SK-N-SH (cell line): ENCODE data around the gene KRTAP12-2. TPM values are rescaled to one million over a fixed set of nuclear protein-coding genes. Genes with fewer than 3 reads are reported as not detected.

Experiments
- CTCF ChIA-PET: fragments of 300-600, 350-600 bp; formaldehyde crosslinking; extraction: SDS; loops from one replicate; lab custom pipeline; 2021; lab: Yijun Ruan, JAX
- POLR2A ChIA-PET: fragments of 350-600 bp; sonication (Branson Sonifier 250); formaldehyde crosslinking; extraction: SDS; loops from one replicate; lab custom pipeline; 2020; ENCODE audit warnings: antibody characterized with exemption, inconsistent platforms; lab: Yijun Ruan, JAX
- DNase-seq: peaks from one replicate; pipeline ENCODE4 v3.0.0; 2012
- H2AFZ ChIP-seq: fragments of 200-600 bp; sonication (generic); 2 replicates; pipeline ENCODE4 v1.8.1; 2016; ENCODE audit warnings: antibody characterized with exemption, mild to moderate bottlenecking, low read depth
- H3F3A ChIP-seq: fragments of 200-600 bp; sonication (generic); replicated peaks from 2 replicates; pipeline ENCODE3; 2016; ENCODE audit warnings: antibody characterized with exemption, mild to moderate bottlenecking; ENCODE audit not compliant: insufficient read depth
- H3K27ac ChIP-seq, 2 experiments: fragments of 200-500 bp in 1 of 2; fragments of 200-600 bp in 1 of 2; sonication (Bioruptor generic) in 1 of 2; sonication (generic), shearing (Covaris generic) in 1 of 2; 2 replicates each; pipeline versions ENCODE4 v1.5.1 to v1.6.1; 2014 to 2016; ENCODE audit warnings: low read depth in 2 of 2, inconsistent platforms in 1 of 2, low read length in 1 of 2, mild to moderate bottlenecking in 1 of 2, mixed read lengths in 1 of 2
- H3K27me3 ChIP-seq: fragments of 200-600 bp; sonication (generic), shearing (Covaris generic); 2 replicates; pipeline ENCODE4 v1.6.1; 2016; ENCODE audit warnings: mixed run types; ENCODE audit not compliant: insufficient read depth
- H3K36me3 ChIP-seq, 2 experiments: fragments of 200-500 bp in 1 of 2; fragments of 200-600 bp in 1 of 2; sonication (Bioruptor generic) in 1 of 2; sonication (generic) in 1 of 2; replicated peaks in 1 of 2; 2 replicates each; pipeline versions ENCODE3 to v1.5.1; 2014 to 2016; ENCODE audit warnings: low read length in 1 of 2, mild to moderate bottlenecking in 1 of 2; ENCODE audit not compliant: insufficient read depth in 2 of 2, control insufficient read depth in 1 of 2
- H3K4me1 ChIP-seq, 2 experiments: fragments of 200-500 bp in 1 of 2; fragments of 200-600 bp in 1 of 2; sonication (Bioruptor generic) in 1 of 2; sonication (generic), shearing (Covaris generic) in 1 of 2; 2 replicates each; pipeline versions ENCODE4 v1.5.1 to v1.6.1; 2014 to 2016; ENCODE audit warnings: low read depth in 1 of 2, low read length in 1 of 2, mixed run types in 1 of 2; ENCODE audit not compliant: insufficient read depth in 2 of 2, control insufficient read depth in 1 of 2
- H3K4me2 ChIP-seq: fragments of 200-600 bp; sonication (generic), shearing (Covaris generic); 2 replicates; pipeline ENCODE4 v1.6.1; 2017; ENCODE audit warnings: mixed run types
- H3K4me3 ChIP-seq, 2 experiments: fragments of 200-500 bp in 1 of 2; fragments of 200-600 bp in 1 of 2; sonication (Bioruptor generic) in 1 of 2; sonication (generic), shearing (Covaris generic) in 1 of 2; 2 replicates each; pipeline versions ENCODE4 v1.5.1 to v1.8.1; 2014 to 2016; ENCODE audit warnings: low read depth in 2 of 2, inconsistent platforms in 1 of 2, low read length in 1 of 2, mild to moderate bottlenecking in 1 of 2, mixed read lengths in 1 of 2, moderate library complexity in 1 of 2
- H3K79me2 ChIP-seq: fragments of 200-600 bp; sonication (generic); 2 replicates; pipeline ENCODE4 v1.8.1; 2017; ENCODE audit warnings: mild to moderate bottlenecking; ENCODE audit not compliant: insufficient read depth
- H3K9ac ChIP-seq: fragments of 200-600 bp; sonication (generic); 2 replicates; pipeline ENCODE4 v1.6.1; 2017; ENCODE audit warnings: mixed run types
- H3K9me2 ChIP-seq: fragments of 200-600 bp; sonication (generic); 2 replicates; pipeline ENCODE4 v1.6.1; 2017; ENCODE audit warnings: mixed run types
- H3K9me3 ChIP-seq: fragments of 200-600 bp; sonication (generic); 2 replicates; pipeline ENCODE4 v1.6.1; 2017; ENCODE audit warnings: mixed run types, mild to moderate bottlenecking, moderate library complexity
- H4K20me1 ChIP-seq: fragments of 200-600 bp; sonication (generic); 2 replicates; pipeline ENCODE4 v1.6.1; 2017; ENCODE audit warnings: mild to moderate bottlenecking, mixed run types; ENCODE audit not compliant: insufficient read depth
- EP300 ChIP-seq, 2 experiments: IDR thresholded peaks; 2 replicates each; pipeline versions ENCODE4 v1.4.0 to v1.6.1; 2012; ENCODE audit warnings: borderline replicate concordance in 1 of 2, low read depth in 1 of 2, low read length in 1 of 2
- FOXM1 ChIP-seq: IDR thresholded peaks from 2 replicates; pipeline ENCODE4 v1.4.0; 2012; ENCODE audit warnings: low read depth, mild to moderate bottlenecking
- JUND ChIP-seq: IDR thresholded peaks from 2 replicates; pipeline ENCODE4 v1.4.0; 2012
- MEF2A ChIP-seq: IDR thresholded peaks from 2 replicates; pipeline ENCODE4 v1.4.0; 2012; ENCODE audit warnings: low read depth, borderline replicate concordance
- MXI1 ChIP-seq: IDR thresholded peaks from 2 replicates; pipeline ENCODE4 v1.6.1; 2012; ENCODE audit warnings: mild to moderate bottlenecking, low read depth, low read length, improper control_type of control experiment
- NFIC ChIP-seq: IDR thresholded peaks from 2 replicates; pipeline ENCODE4 v1.4.0; 2012; ENCODE audit warnings: borderline replicate concordance
- RCOR1 ChIP-seq: fragments of 150-350 bp; IDR thresholded peaks from 2 replicates; pipeline ENCODE4 v1.6.1; 2017; ENCODE audit warnings: antibody characterized with exemption, low read length
- RFX5 ChIP-seq: IDR thresholded peaks from 2 replicates; pipeline ENCODE4 v1.6.1; 2012; ENCODE audit warnings: mild to moderate bottlenecking, improper control_type of control experiment, low read length
- RXRA ChIP-seq: IDR thresholded peaks from 2 replicates; pipeline ENCODE4 v1.4.0; 2012; ENCODE audit warnings: low read depth, mild to moderate bottlenecking, borderline replicate concordance
- YY1 ChIP-seq: IDR thresholded peaks from 2 replicates; pipeline ENCODE4 v1.4.0; 2012; ENCODE audit warnings: low read depth, mild to moderate bottlenecking
- WGBS: methylation state at CpG from one replicate; pipeline ENCODE4 v1.1.6; 2017; ENCODE audit warnings: low lambda C conversion rate; 5-methylcytosine and 5-hydroxymethylcytosine counted together
- polyA plus RNA-seq, 3 experiments: library from polyadenylated mRNA; depleted of rRNA; stranded (reverse); fragments of >200 nt; gene quantifications; 2 replicates each; pipeline ENCODE4 v1.2.3, GENCODE V29; 2012
- TF ChIP-seq, protein P1 (sequence below): IDR thresholded peaks from 2 replicates; pipeline ENCODE4 v1.4.0; 2012; ENCODE audit warnings: low read depth
- TF ChIP-seq, protein P2 (sequence below): IDR thresholded peaks from 2 replicates; pipeline ENCODE4; 2012
- TF ChIP-seq, protein P3 (sequence below): fragments of 150-350 bp; IDR thresholded peaks from 2 replicates; pipeline ENCODE4 v1.6.1; 2016; ENCODE audit warnings: mild to moderate bottlenecking, low read depth, low read length

Gene KRTAP12-2
- polyA plus RNA-seq, 1 of the 3 experiments (the other 2 are of a cell fraction), result not detected

DNA sequence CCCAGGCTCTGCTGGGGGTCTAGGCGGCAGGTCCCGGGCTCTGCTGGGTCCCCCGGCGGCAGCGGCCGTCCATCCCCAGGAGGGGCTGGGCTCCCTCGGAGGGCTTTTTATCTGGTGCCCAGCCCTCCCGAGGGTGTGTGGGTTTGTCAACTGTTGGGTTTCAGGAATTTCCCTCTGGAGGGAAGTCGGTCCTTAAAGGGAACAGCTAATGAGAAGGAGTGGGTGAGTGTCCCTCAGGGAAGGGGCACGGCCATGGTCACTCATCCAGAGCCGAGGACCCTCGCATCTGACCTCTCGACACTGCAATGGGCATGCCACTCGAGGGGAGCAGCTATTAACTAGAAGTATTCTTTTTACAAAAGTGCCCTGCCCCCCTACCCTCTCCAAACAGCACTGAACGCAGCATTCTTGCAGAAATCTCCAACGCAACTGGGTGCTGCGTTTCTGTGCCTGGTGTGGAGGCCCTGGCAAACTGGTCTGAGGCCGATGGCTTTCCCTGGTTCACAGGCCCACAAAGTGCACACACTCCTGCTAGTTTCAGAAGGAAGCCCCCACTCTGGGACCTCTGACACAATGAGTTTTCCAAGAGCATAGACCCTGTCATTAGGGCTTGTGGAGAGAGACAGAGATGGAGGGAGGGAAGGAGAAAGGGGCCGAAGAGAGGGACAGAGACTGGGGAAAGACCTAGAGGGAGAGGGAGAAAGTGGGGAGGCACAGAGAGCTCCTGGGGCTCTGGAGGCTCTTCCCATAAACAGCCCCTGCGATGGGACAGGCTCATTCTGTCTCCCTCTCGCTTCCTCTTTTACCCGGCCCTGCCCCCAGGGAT lies 45.7 kb upstream of the KRTAP12-2 start:
- no peak overlapping the region for H2AFZ ChIP-seq
- no peaks in the 10 kb centered on the region for H3K9me2 ChIP-seq
- H3K9me3 ChIP-seq, result no peaks in the 10 kb centered on the region
- no peak overlapping the region for H3K4me2 ChIP-seq
- no peak for TF ChIP-seq FOXM1
- no peak for TF ChIP-seq RCOR1
- TF ChIP-seq, protein P1, sequence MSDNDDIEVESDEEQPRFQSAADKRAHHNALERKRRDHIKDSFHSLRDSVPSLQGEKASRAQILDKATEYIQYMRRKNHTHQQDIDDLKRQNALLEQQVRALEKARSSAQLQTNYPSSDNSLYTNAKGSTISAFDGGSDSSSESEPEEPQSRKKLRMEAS, result no peak
- no peak for TF ChIP-seq MEF2A
- TF ChIP-seq EP300 (IDR thresholded peaks at IDR 0.05; ENCODE audit: borderline replicate concordance in 1 of 2, low read depth in 1 of 2, low read length in 1 of 2), result no peak
- TF ChIP-seq YY1, result no peak
- TF ChIP-seq, protein P2, sequence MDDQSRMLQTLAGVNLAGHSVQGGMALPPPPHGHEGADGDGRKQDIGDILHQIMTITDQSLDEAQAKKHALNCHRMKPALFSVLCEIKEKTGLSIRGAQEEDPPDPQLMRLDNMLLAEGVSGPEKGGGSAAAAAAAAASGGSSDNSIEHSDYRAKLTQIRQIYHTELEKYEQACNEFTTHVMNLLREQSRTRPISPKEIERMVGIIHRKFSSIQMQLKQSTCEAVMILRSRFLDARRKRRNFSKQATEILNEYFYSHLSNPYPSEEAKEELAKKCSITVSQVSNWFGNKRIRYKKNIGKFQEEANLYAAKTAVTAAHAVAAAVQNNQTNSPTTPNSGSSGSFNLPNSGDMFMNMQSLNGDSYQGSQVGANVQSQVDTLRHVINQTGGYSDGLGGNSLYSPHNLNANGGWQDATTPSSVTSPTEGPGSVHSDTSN, result no peak
- TF ChIP-seq JUND, result no peak
- TF ChIP-seq RFX5, result no peak
- TF ChIP-seq, protein P3, sequence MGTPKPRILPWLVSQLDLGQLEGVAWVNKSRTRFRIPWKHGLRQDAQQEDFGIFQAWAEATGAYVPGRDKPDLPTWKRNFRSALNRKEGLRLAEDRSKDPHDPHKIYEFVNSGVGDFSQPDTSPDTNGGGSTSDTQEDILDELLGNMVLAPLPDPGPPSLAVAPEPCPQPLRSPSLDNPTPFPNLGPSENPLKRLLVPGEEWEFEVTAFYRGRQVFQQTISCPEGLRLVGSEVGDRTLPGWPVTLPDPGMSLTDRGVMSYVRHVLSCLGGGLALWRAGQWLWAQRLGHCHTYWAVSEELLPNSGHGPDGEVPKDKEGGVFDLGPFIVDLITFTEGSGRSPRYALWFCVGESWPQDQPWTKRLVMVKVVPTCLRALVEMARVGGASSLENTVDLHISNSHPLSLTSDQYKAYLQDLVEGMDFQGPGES, result no peak
- no peak for TF ChIP-seq RXRA
- no peak for TF ChIP-seq MXI1
- TF ChIP-seq NFIC, result no peak
- H3K27ac ChIP-seq, result no peak overlapping the region
- H3K9ac ChIP-seq, result no peak overlapping the region
- peaks cover 71% of the 10 kb centered on the region for H3K27me3 ChIP-seq
- DNase-seq, result no peak
- H4K20me1 ChIP-seq, result no peaks in the 10 kb centered on the region
- WGBS, result 19% methylated on average over 11 of the region's 22 CpGs
- H3K36me3 ChIP-seq, result no peaks in the 10 kb centered on the region
- no peaks in the 10 kb centered on the region for H3K79me2 ChIP-seq
- H3K4me1 ChIP-seq, result no peaks in the 10 kb centered on the region; a peak in 1 of 4 replicates
- ChIA-PET CTCF (interaction anchor here (1.2 to 2.7 kb wide), 3 partner anchors 16 to 88 kb away, joined by 3 to 12 read pairs (median 4); partner anchors contain the start of gene UBE2G2), POLR2A (interaction anchor here (1.2 kb wide), 1 partner anchor 7 kb away, joined by 5 read pairs; no protein-coding TSS in a partner anchor)
- H3K4me3 ChIP-seq, result no peak overlapping the region
- no peaks in the 10 kb centered on the region for H3F3A ChIP-seq
